Measurements from ENCODE around the gene B4GALT2. TPM values are rescaled to one million over a fixed set of nuclear protein-coding genes. Genes with fewer than 3 reads are reported as not detected.

The B4GALT2 gene
- total and polyA plus RNA-seq, 9 of the 15 experiments (the other 6 are each of a cell fraction or from before 2014, with no cell fraction given): 1.3 to 86.8 (median 43.8) TPM

- H3K79me2 ChIP-seq (ENCODE audit: control insufficient read depth, insufficient read depth, low read length): no peaks in the 10 kb centered on the region
- no peak overlapping the region for H3K4me3 ChIP-seq
- 0 out of 3 replicates have a peak, but pooled peaks cover 7% of the 10 kb centered on the region for H3K36me3 ChIP-seq (ENCODE audit: control insufficient read depth, insufficient read depth, low read length)
- H3K9me3 ChIP-seq (replicated peaks; ENCODE audit: control insufficient read depth, insufficient read depth, low read depth, low read length): no peaks in the 10 kb centered on the region
- H3K4me1 ChIP-seq (replicated peaks in 1 of 2; ENCODE audit: control insufficient read depth in 2 of 2, insufficient read depth in 2 of 2, low read length in 2 of 2): peaks cover 0 to 31% of the 10 kb centered on the region in 2 experiments; a peak in 3 of 5 replicates
- no peak overlapping the region for H2AFZ ChIP-seq (ENCODE audit: low read depth, low read length)
- TF ChIP-seq ZZZ3 (IDR thresholded peaks at IDR 0.05) (no peak), FOXM1 (IDR thresholded peaks at IDR 0.05; ENCODE audit: low read depth) (no peak), FOXM1 (CRISPR knock-in tag; IDR thresholded peaks at IDR 0.05; ENCODE audit: low read depth) (no peak), SMARCA5 (IDR thresholded peaks at IDR 0.05) (no peak), BMI1 (IDR thresholded peaks at IDR 0.05; ENCODE audit: low read length) (no peak), ZFP91 (CRISPR knock-in tag; IDR thresholded peaks at IDR 0.05) (no peak), CBFA2T2 (conservative IDR thresholded peaks at IDR 0.05) (no peak), EZH2 (IDR thresholded peaks at IDR 0.05; ENCODE audit: borderline replicate concordance, low read depth, low read length) (no peak), FOXK1 (CRISPR knock-in tag; IDR thresholded peaks at IDR 0.05; ENCODE audit: borderline replicate concordance) (no peak), MAFG (tag; conservative IDR thresholded peaks at IDR 0.05) (no peak)
- TF ChIP-seq, protein P1, sequence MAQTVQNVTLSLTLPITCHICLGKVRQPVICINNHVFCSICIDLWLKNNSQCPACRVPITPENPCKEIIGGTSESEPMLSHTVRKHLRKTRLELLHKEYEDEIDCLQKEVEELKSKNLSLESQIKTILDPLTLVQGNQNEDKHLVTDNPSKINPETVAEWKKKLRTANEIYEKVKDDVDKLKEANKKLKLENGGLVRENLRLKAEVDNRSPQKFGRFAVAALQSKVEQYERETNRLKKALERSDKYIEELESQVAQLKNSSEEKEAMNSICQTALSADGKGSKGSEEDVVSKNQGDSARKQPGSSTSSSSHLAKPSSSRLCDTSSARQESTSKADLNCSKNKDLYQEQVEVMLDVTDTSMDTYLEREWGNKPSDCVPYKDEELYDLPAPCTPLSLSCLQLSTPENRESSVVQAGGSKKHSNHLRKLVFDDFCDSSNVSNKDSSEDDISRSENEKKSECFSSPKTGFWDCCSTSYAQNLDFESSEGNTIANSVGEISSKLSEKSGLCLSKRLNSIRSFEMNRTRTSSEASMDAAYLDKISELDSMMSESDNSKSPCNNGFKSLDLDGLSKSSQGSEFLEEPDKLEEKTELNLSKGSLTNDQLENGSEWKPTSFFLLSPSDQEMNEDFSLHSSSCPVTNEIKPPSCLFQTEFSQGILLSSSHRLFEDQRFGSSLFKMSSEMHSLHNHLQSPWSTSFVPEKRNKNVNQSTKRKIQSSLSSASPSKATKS (CRISPR knock-in tag; IDR thresholded peaks at IDR 0.05): no peak
- ATAC-seq: no peak
- no peak overlapping the region for H3K4me2 ChIP-seq (ENCODE audit: insufficient read depth, low read length)
- BruUV-seq (replicated peaks): no TSS peak
- no peaks in the 10 kb centered on the region for H3K27me3 ChIP-seq (ENCODE audit: control insufficient read depth in 2 of 2, insufficient read depth in 2 of 2, low read length in 2 of 2)
- in situ Hi-C loops (cut with MboI) (no loop called here), intact Hi-C loops (cut with micrococcal nuclease) (no loop called here)
- no peaks in the 10 kb centered on the region for H3K9me1 ChIP-seq (ENCODE audit: control insufficient read depth, insufficient read depth, low read length)
- DNase-seq (ENCODE audit: extremely low read depth in 1 of 4, low spot score in 3 of 4): no peak
- H4K20me1 ChIP-seq (replicated peaks; ENCODE audit: control insufficient read depth, insufficient read depth, low read length): no peaks in the 10 kb centered on the region; the same call in 1 of the 2 replicates
- no peak overlapping the region for H3K9ac ChIP-seq (ENCODE audit: insufficient read depth in 1 of 2, low read depth in 2 of 2, low read length in 2 of 2)
- no peak overlapping the region for H3K27ac ChIP-seq (ENCODE audit: extremely low read depth, low read depth, low read length)
- ChIA-PET POLR2A (interaction anchor here (0.8 to 3.0 kb wide), 5 partner anchors 9 to 18 kb away, joined by 3 to 20 read pairs (median 12); partner anchors contain the start of gene SLC6A9), CTCF (ENCODE audit: low intra/inter-chr PET ratio) (interaction anchor here (0.6 kb wide), 1 partner anchor 368 kb away, joined by 3 read pairs; no protein-coding TSS in a partner anchor)
- WGBS (ENCODE audit: insufficient coverage, low coverage, missing lambda C conversion rate): 75% methylated on average over 6 of the region's 6 CpGs
- FAIRE-seq: no peak
These were observed 41.5 kb downstream of the B4GALT2 start for GRCh38 chr1:44020464-44020863.

Data from K562 (cell line).